B cell (primary cell): ENCODE measurements around the gene GOLPH3.
"Not testable (repeated sequence)": the region's sequence is repeated elsewhere in the genome, so short reads cannot be mapped to it uniquely, and the experiment has no call there.

ENCODE experiments used
- EZH2 ChIP-seq: IDR thresholded peaks from 2 replicates; pipeline ENCODE4 v1.6.1; 2012; ENCODE audit warnings: borderline replicate concordance, low read depth, mild to moderate bottlenecking, moderate library complexity, low read length; ENCODE audit not compliant: insufficient read depth, poor library complexity, severe bottlenecking
- TF ChIP-seq, protein P1 (sequence below): fragments of 200-600 bp; IDR thresholded peaks from one replicate; pipeline ENCODE4 v1.8.0; 2022; ENCODE audit warnings: antibody characterized with exemption, mild to moderate bottlenecking

DNA sequence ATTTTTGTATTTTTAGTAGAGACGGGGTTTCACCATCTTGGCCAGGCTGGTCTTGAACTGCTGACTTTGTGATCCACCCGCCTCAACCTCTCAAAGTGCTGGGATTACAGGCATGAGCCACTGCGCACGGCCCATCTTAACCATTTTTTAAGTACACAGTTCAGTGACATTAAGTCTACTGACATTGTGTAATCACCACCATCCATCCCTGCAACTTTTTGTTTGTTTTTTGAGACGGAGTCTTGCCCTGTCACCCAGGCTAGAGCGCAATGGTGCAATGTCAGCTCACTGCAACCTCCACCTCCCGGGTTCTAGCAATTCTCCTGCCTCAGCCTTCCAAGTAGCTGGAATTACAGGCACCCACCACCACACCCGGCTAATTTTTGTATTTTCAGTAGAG lies 55.2 kb downstream of the GOLPH3 start:
- TF ChIP-seq, protein P1, sequence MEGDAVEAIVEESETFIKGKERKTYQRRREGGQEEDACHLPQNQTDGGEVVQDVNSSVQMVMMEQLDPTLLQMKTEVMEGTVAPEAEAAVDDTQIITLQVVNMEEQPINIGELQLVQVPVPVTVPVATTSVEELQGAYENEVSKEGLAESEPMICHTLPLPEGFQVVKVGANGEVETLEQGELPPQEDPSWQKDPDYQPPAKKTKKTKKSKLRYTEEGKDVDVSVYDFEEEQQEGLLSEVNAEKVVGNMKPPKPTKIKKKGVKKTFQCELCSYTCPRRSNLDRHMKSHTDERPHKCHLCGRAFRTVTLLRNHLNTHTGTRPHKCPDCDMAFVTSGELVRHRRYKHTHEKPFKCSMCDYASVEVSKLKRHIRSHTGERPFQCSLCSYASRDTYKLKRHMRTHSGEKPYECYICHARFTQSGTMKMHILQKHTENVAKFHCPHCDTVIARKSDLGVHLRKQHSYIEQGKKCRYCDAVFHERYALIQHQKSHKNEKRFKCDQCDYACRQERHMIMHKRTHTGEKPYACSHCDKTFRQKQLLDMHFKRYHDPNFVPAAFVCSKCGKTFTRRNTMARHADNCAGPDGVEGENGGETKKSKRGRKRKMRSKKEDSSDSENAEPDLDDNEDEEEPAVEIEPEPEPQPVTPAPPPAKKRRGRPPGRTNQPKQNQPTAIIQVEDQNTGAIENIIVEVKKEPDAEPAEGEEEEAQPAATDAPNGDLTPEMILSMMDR, result not testable (repeated sequence)
- TF ChIP-seq EZH2, result not testable (repeated sequence)
